Thyroid gland (tissue), 4 donors: ENCODE results near the gene SLC7A6OS. TPM values are rescaled to one million over a fixed set of nuclear protein-coding genes. Genes with fewer than 3 reads are reported as not detected.
A peak's percentile ranks its signal among the peaks of the same experiment; 100 is the strongest.

Experiments used
- DNase-seq, 2 donors: peaks; one replicate each; pipeline ENCODE4 v3.0.0-alpha.2; 2019
- H3K27ac ChIP-seq, 3 donors: fragments of 200-600 bp; sonication (generic); 1 replicate in 2 of 3; 2 replicates in 1 of 3; pipeline ENCODE4 v1.5.1; 2016 to 2019; ENCODE audit warnings: mild to moderate bottlenecking in 1 of 3, moderate library complexity in 1 of 3
- H3K27me3 ChIP-seq: fragments of 200-600 bp; sonication (generic); one replicate; pipeline ENCODE4 v1.5.1; 2019
- H3K36me3 ChIP-seq, 2 donors: fragments of 200-600 bp; sonication (generic); one replicate each; pipeline ENCODE4 v1.5.1; 2016 to 2019
- H3K4me1 ChIP-seq, 2 donors: fragments of 200-600 bp; sonication (generic); one replicate each; pipeline ENCODE4 v1.5.1; 2017 to 2019
- H3K4me3 ChIP-seq, 3 donors: fragments of 200-600 bp; sonication (generic); replicated peaks in 1 of 3; 1 replicate in 2 of 3; 2 replicates in 1 of 3; pipeline ENCODE4 v1.5.1; 2016; ENCODE audit warnings: mild to moderate bottlenecking in 1 of 3
- H3K9me3 ChIP-seq: fragments of 200-600 bp; sonication (generic); one replicate; pipeline ENCODE4 v1.5.1; 2017
- CTCF ChIP-seq, 6 experiments: fragments of 200-600 bp in 3 of 6; fragments of 450-650 bp in 3 of 6; sonication (generic) in 3 of 6; IDR thresholded peaks; one replicate each; pipeline ENCODE4 v1.5.1; 2016 to 2019; ENCODE audit warnings: antibody characterized with exemption in 6 of 6, mild to moderate bottlenecking in 2 of 6, inconsistent platforms in 1 of 6, moderate library complexity in 1 of 6
- POLR2A ChIP-seq, 2 donors: fragments of 450-650 bp; IDR thresholded peaks; one replicate each; pipeline ENCODE4 v1.6.1; 2017; ENCODE audit warnings: antibody characterized with exemption in 2 of 2, mild to moderate bottlenecking in 2 of 2, moderate library complexity in 1 of 2
- WGBS, 2 donors: methylation state at CpG; one replicate each; pipeline ENCODE4 v1.1.5; 2017; 5-methylcytosine and 5-hydroxymethylcytosine counted together
- intact Hi-C: fragments of 100-400 bp; cut with DNase I; formaldehyde crosslinking; loops from one replicate; pipeline ENCODE4 v1.15.1; 2023
- total RNA-seq, 4 donors: library from RNA; depleted of rRNA; stranded (reverse); fragments of >200 nt; gene quantifications; one replicate each; pipeline ENCODE4 v1.2.3, GENCODE V29; 2016

Gene SLC7A6OS
- total RNA-seq, 4 donors from 2014 or later: 13.4 to 25.8 (median 18.7) TPM

- Histone ChIP-seq H3K27me3 (no peaks in the 10 kb centered on the region), H3K36me3 (peaks cover 12 to 17% of the 10 kb centered on the region in 2 donors), H3K4me1 (peaks cover 56 to 94% of the 10 kb centered on the region in 2 donors), H3K27ac (peak overlapping the region; percentile 91 to 95 (median 93)), H3K9me3 (no peaks in the 10 kb centered on the region), H3K4me3 (no peak overlapping the region)
- TF ChIP-seq POLR2A (IDR thresholded peaks at IDR 0.05) (no peak), CTCF (IDR thresholded peaks at IDR 0.05) (peak in 1 of 6 experiments; percentile 17)
- DNase-seq: no peak
- 41 to 46% methylated on average over 3 of the region's 3 CpGs for WGBS, 2 donors
- intact Hi-C loops: no loop called here
Measured at GRCh38 chr16:68276223-68276622, 34.5 kb downstream of the SLC7A6OS start.

GRCh38 chr16:68275611-68276191 is 35.0 kb downstream of the SLC7A6OS start:
- DNase-seq: no peak
- TF ChIP-seq CTCF (IDR thresholded peaks at IDR 0.05) (no peak), POLR2A (IDR thresholded peaks at IDR 0.05) (no peak)
- Histone ChIP-seq H3K27ac (peak overlapping the region; percentile 91 to 95 (median 93)), H3K36me3 (peaks cover 12 to 17% of the 10 kb centered on the region in 2 donors), H3K4me3 (no peak overlapping the region), H3K4me1 (peaks cover 61 to 94% of the 10 kb centered on the region in 2 donors), H3K9me3 (no peaks in the 10 kb centered on the region), H3K27me3 (no peaks in the 10 kb centered on the region)
- intact Hi-C loops: no loop called here
- 53 to 68% methylated on average over 4 of the region's 4 CpGs for WGBS, 2 donors

GRCh38 chr16:68274441-68274840 is 36.3 kb downstream of the SLC7A6OS start:
- WGBS, 2 donors: 88 to 94% methylated on average over 4 of the region's 4 CpGs
- H3K4me1 ChIP-seq: peaks cover 67 to 94% of the 10 kb centered on the region in 2 donors
- no peaks in the 10 kb centered on the region for H3K27me3 ChIP-seq
- peak overlapping the region in 2 of 3 donors; percentile 91 to 93 for H3K27ac ChIP-seq
- intact Hi-C loops: no loop called here
- no peak overlapping the region for H3K4me3 ChIP-seq
- no peaks in the 10 kb centered on the region for H3K9me3 ChIP-seq
- DNase-seq: no peak
- no peak for TF ChIP-seq CTCF (IDR thresholded peaks at IDR 0.05)
- no peak for TF ChIP-seq POLR2A (IDR thresholded peaks at IDR 0.05)
- H3K36me3 ChIP-seq: peaks cover 9 to 17% of the 10 kb centered on the region in 2 donors

GRCh38 chr16:68273896-68274295 is 36.9 kb downstream of the SLC7A6OS start:
- no peak for DNase-seq
- no peaks in the 10 kb centered on the region for H3K27me3 ChIP-seq
- H3K9me3 ChIP-seq: no peaks in the 10 kb centered on the region
- 93 to 98% methylated on average over 8 of the region's 8 CpGs for WGBS, 2 donors
- H3K36me3 ChIP-seq: peaks cover 9 to 17% of the 10 kb centered on the region in 2 donors
- H3K27ac ChIP-seq: peak overlapping the region in 2 of 3 donors; percentile 91 to 93
- TF ChIP-seq POLR2A (IDR thresholded peaks at IDR 0.05) (no peak), CTCF (IDR thresholded peaks at IDR 0.05) (no peak)
- intact Hi-C loops: no loop called here
- no peak overlapping the region for H3K4me3 ChIP-seq
- H3K4me1 ChIP-seq: peaks cover 67 to 94% of the 10 kb centered on the region in 2 donors

- Histone ChIP-seq H3K4me3 (no peak overlapping the region), H3K4me1 (peaks cover 67 to 95% of the 10 kb centered on the region in 2 donors), H3K27me3 (no peaks in the 10 kb centered on the region), H3K36me3 (peaks cover 9 to 17% of the 10 kb centered on the region in 2 donors), H3K9me3 (no peaks in the 10 kb centered on the region), H3K27ac (peak overlapping the region; percentile 88 to 93 (median 91))
- intact Hi-C loops: no loop called here
- 84 to 97% methylated on average over 5 of the region's 5 CpGs for WGBS, 2 donors
- no peak for DNase-seq
- TF ChIP-seq CTCF (IDR thresholded peaks at IDR 0.05): no peak
- no peak for TF ChIP-seq POLR2A (IDR thresholded peaks at IDR 0.05)
Measured at GRCh38 chr16:68273459-68273858, 37.3 kb downstream of the SLC7A6OS start.
